GM12875 (cell line): ENCODE data around the gene ALDH2.

Source experiments
- H3K4me3 ChIP-seq: one replicate; pipeline ENCODE4 v1.5.1; 2011; ENCODE audit warnings: low read depth, low read length, control low read depth
- TF ChIP-seq, protein P1 (sequence below): IDR thresholded peaks from 2 replicates; pipeline ENCODE4 v1.5.1; 2011; ENCODE audit warnings: low read depth, mild to moderate bottlenecking, control low read depth, inconsistent platforms, low read length, moderate library complexity, borderline replicate concordance; ENCODE audit not compliant: insufficient read depth

ALDH2 gene

GRCh38 chr12:111850526-111850925, 83.8 kb downstream of the ALDH2 start:
- no peak overlapping the region for H3K4me3 ChIP-seq
- TF ChIP-seq, protein P1, sequence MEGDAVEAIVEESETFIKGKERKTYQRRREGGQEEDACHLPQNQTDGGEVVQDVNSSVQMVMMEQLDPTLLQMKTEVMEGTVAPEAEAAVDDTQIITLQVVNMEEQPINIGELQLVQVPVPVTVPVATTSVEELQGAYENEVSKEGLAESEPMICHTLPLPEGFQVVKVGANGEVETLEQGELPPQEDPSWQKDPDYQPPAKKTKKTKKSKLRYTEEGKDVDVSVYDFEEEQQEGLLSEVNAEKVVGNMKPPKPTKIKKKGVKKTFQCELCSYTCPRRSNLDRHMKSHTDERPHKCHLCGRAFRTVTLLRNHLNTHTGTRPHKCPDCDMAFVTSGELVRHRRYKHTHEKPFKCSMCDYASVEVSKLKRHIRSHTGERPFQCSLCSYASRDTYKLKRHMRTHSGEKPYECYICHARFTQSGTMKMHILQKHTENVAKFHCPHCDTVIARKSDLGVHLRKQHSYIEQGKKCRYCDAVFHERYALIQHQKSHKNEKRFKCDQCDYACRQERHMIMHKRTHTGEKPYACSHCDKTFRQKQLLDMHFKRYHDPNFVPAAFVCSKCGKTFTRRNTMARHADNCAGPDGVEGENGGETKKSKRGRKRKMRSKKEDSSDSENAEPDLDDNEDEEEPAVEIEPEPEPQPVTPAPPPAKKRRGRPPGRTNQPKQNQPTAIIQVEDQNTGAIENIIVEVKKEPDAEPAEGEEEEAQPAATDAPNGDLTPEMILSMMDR, result no peak

DNA sequence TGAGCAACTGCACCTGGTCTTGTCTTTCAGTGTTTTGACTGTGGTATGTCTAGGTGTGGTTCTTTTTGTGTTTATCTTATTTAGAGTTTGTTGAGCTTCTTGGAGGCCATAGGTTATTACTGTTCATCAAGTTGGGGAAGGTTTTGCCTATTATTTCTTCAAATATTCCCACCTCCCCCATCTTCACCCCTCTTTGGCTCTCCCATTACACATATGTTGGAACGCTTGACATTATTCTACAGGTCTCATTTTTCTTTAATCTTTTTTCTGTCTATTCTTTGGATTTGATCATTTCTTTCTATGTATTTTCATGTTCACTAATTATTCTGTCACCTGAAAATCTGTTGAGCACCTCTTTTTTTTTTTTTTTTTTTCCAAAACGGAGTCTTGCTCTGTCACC, 91.5 kb downstream of the ALDH2 start:
- TF ChIP-seq, protein P1, result no peak
- H3K4me3 ChIP-seq, result no peak overlapping the region

- H3K4me3 ChIP-seq, result no peak overlapping the region
- TF ChIP-seq, protein P1, result no peak
Observed at GRCh38 chr12:111858778-111859177, 92.0 kb downstream of the ALDH2 start.

GRCh38 chr12:111864913-111865312, 98.2 kb downstream of the ALDH2 start:
- no peak overlapping the region for H3K4me3 ChIP-seq
- TF ChIP-seq, protein P1, result no peak
